Mononuclear cell (primary cell): Measurements from ENCODE around the gene CHKB. TPM values are rescaled to one million over a fixed set of nuclear protein-coding genes. Genes with fewer than 3 reads are reported as not detected.
A peak's percentile ranks its signal among the peaks of the same experiment; 100 is the strongest.

Experiments used
- H3K27me3 ChIP-seq: 2 replicates; pipeline ENCODE4 v1.6.0; 2011; ENCODE audit warnings: low read length, control low read depth; ENCODE audit not compliant: insufficient read depth
- H3K4me1 ChIP-seq: 2 replicates; pipeline ENCODE4 v1.5.1; 2011; ENCODE audit warnings: mild to moderate bottlenecking, low read length, control low read depth; ENCODE audit not compliant: insufficient read depth
- H3K4me3 ChIP-seq: 2 replicates; pipeline ENCODE4 v1.5.1; 2011; ENCODE audit warnings: mild to moderate bottlenecking, low read length, moderate library complexity
- H3K9me3 ChIP-seq: 2 replicates; pipeline ENCODE4 v1.5.1; 2011; ENCODE audit warnings: low read depth, mild to moderate bottlenecking, control low read depth, low read length
- total RNA-seq: library from RNA; depleted of rRNA; stranded (reverse); fragments of >200 nt; gene quantifications from one replicate; pipeline ENCODE4 v1.2.3, GENCODE V29; 2012

The CHKB gene
- total RNA-seq, 1 donor: 40.0 TPM

- Histone ChIP-seq H3K27me3 (no peaks in the 10 kb centered on the region), H3K4me3 (no peak overlapping the region), H3K4me1 (peaks cover 13% of the 10 kb centered on the region), H3K9me3 (no peaks in the 10 kb centered on the region)
Observed at GRCh38 chr22:50561401-50562358, 21.0 kb downstream of the CHKB start.

GRCh38 chr22:50560034-50560433, 22.6 kb downstream of the CHKB start:
- H3K4me1 ChIP-seq: peaks cover 13% of the 10 kb centered on the region
- no peak overlapping the region for H3K4me3 ChIP-seq
- H3K9me3 ChIP-seq: no peaks in the 10 kb centered on the region
- H3K27me3 ChIP-seq: no peaks in the 10 kb centered on the region

GRCh38 chr22:50556703-50557102, 25.9 kb downstream of the CHKB start:
- H3K9me3 ChIP-seq: no peaks in the 10 kb centered on the region
- peaks cover 2% of the 10 kb centered on the region for H3K4me1 ChIP-seq
- H3K4me3 ChIP-seq: no peak overlapping the region
- H3K27me3 ChIP-seq: no peaks in the 10 kb centered on the region

- Histone ChIP-seq H3K27me3 (no peaks in the 10 kb centered on the region), H3K4me3 (no peak overlapping the region), H3K4me1 (peaks cover 21% of the 10 kb centered on the region), H3K9me3 (no peaks in the 10 kb centered on the region)
Observed at GRCh38 chr22:50553310-50553709, 29.3 kb downstream of the CHKB start.

GRCh38 chr22:50551160-50551752, 31.4 kb downstream of the CHKB start:
- peaks cover 35% of the 10 kb centered on the region for H3K4me1 ChIP-seq
- H3K27me3 ChIP-seq: no peaks in the 10 kb centered on the region
- no peaks in the 10 kb centered on the region for H3K9me3 ChIP-seq
- H3K4me3 ChIP-seq: no peak overlapping the region

GRCh38 chr22:50550395-50550794, 32.3 kb downstream of the CHKB start:
- Histone ChIP-seq H3K9me3 (no peaks in the 10 kb centered on the region), H3K4me1 (peaks cover 43% of the 10 kb centered on the region), H3K4me3 (no peak overlapping the region), H3K27me3 (no peaks in the 10 kb centered on the region)

GRCh38 chr22:50548921-50549790, 33.5 kb downstream of the CHKB start:
- Histone ChIP-seq H3K4me3 (peak overlapping the region; percentile 49), H3K4me1 (peaks cover 56% of the 10 kb centered on the region), H3K9me3 (no peaks in the 10 kb centered on the region), H3K27me3 (no peaks in the 10 kb centered on the region)

GRCh38 chr22:50548040-50548920, 34.4 kb downstream of the CHKB start:
- peak overlapping the region; percentile 49 for H3K4me3 ChIP-seq

GRCh38 chr22:50547263-50547985, 35.2 kb downstream of the CHKB start:
- Histone ChIP-seq H3K9me3 (no peaks in the 10 kb centered on the region), H3K4me1 (peaks cover 73% of the 10 kb centered on the region), H3K27me3 (no peaks in the 10 kb centered on the region), H3K4me3 (no peak overlapping the region)

More at GRCh38 chr22:50548040-50548920, 34.4 kb downstream of the CHKB start:
- peaks cover 64% of the 10 kb centered on the region for H3K4me1 ChIP-seq
- H3K9me3 ChIP-seq: no peaks in the 10 kb centered on the region
- no peaks in the 10 kb centered on the region for H3K27me3 ChIP-seq

GRCh38 chr22:50546326-50547262, 36.1 kb downstream of the CHKB start:
- Histone ChIP-seq H3K27me3 (no peaks in the 10 kb centered on the region), H3K9me3 (no peaks in the 10 kb centered on the region), H3K4me1 (peaks cover 81% of the 10 kb centered on the region), H3K4me3 (no peak overlapping the region)

- Histone ChIP-seq H3K27me3 (no peaks in the 10 kb centered on the region), H3K4me3 (no peak within 1 kb of the TSS), H3K4me1 (peaks cover 90% of the 10 kb centered on the region), H3K9me3 (no peaks in the 10 kb centered on the region)
Observed at GRCh38 chr22:50545522-50546325, 36.9 kb downstream of the CHKB start, which contains the start of gene KLHDC7B. KLHDC7B (plus strand) TSS chr22:50545899; CDS start chr22:50546244, 345 bp downstream.

- H3K4me3 ChIP-seq: no peak overlapping the region
- no peaks in the 10 kb centered on the region for H3K27me3 ChIP-seq
- peaks cover 93% of the 10 kb centered on the region for H3K4me1 ChIP-seq
- H3K9me3 ChIP-seq: no peaks in the 10 kb centered on the region
Observed at GRCh38 chr22:50544746-50545253, 37.8 kb downstream of the CHKB start.
